Tibial artery (tissue), 4 donors: ENCODE data around the gene SLC4A1AP.

ENCODE experiments used
- DNase-seq, 2 donors: peaks; one replicate each; pipeline ENCODE4 v3.0.0-alpha.2; 2019
- H3K27ac ChIP-seq, 2 donors: fragments of 200-600 bp; sonication (generic) in 1 of 2; 1 replicate in 1 of 2; 2 replicates in 1 of 2; pipeline ENCODE4 v1.5.1; 2018 to 2019; ENCODE audit warnings: mild to moderate bottlenecking in 1 of 2
- H3K27me3 ChIP-seq, 2 donors: fragments of 200-600 bp; sonication (generic) in 1 of 2; one replicate each; pipeline versions ENCODE4 v1.5.1 to v1.6.0; 2016 to 2019
- H3K36me3 ChIP-seq, 3 donors: fragments of 200-600 bp; sonication (generic) in 2 of 3; one replicate each; pipeline ENCODE4 v1.5.1; 2016 to 2019; ENCODE audit warnings: mild to moderate bottlenecking in 2 of 3
- H3K4me1 ChIP-seq, 4 donors: fragments of 200-600 bp; sonication (generic) in 2 of 4; 1 replicate in 3 of 4; 2 replicates in 1 of 4; pipeline ENCODE4 v1.5.1; 2016 to 2019
- H3K4me3 ChIP-seq, 2 donors: fragments of 200-600 bp; sonication (generic) in 1 of 2; 1 replicate in 1 of 2; 2 replicates in 1 of 2; pipeline ENCODE4 v1.5.1; 2018 to 2019; ENCODE audit warnings: mild to moderate bottlenecking in 2 of 2
- H3K9me3 ChIP-seq, 3 donors: fragments of 200-600 bp; sonication (generic) in 1 of 3; one replicate each; pipeline ENCODE4 v1.5.1; 2016 to 2019
- intact Hi-C: fragments of 100-400 bp; cut with DNase I; formaldehyde crosslinking; loops from one replicate; pipeline ENCODE4 v1.15.0; 2023; ENCODE audit warnings: low total_unique reads
- TF ChIP-seq, protein P1 (sequence below), 2 experiments: fragments of 200-600 bp in 1 of 2; fragments of 450-650 bp in 1 of 2; IDR thresholded peaks; one replicate each; pipeline ENCODE4 v1.5.1; 2017 to 2019; ENCODE audit warnings: antibody characterized with exemption in 2 of 2, mild to moderate bottlenecking in 1 of 2, moderate library complexity in 1 of 2

SLC4A1AP gene, protein sequence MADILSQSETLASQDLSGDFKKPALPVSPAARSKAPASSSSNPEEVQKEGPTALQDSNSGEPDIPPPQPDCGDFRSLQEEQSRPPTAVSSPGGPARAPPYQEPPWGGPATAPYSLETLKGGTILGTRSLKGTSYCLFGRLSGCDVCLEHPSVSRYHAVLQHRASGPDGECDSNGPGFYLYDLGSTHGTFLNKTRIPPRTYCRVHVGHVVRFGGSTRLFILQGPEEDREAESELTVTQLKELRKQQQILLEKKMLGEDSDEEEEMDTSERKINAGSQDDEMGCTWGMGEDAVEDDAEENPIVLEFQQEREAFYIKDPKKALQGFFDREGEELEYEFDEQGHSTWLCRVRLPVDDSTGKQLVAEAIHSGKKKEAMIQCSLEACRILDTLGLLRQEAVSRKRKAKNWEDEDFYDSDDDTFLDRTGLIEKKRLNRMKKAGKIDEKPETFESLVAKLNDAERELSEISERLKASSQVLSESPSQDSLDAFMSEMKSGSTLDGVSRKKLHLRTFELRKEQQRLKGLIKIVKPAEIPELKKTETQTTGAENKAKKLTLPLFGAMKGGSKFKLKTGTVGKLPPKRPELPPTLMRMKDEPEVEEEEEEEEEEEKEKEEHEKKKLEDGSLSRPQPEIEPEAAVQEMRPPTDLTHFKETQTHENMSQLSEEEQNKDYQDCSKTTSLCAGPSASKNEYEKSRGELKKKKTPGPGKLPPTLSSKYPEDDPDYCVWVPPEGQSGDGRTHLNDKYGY

DNA sequence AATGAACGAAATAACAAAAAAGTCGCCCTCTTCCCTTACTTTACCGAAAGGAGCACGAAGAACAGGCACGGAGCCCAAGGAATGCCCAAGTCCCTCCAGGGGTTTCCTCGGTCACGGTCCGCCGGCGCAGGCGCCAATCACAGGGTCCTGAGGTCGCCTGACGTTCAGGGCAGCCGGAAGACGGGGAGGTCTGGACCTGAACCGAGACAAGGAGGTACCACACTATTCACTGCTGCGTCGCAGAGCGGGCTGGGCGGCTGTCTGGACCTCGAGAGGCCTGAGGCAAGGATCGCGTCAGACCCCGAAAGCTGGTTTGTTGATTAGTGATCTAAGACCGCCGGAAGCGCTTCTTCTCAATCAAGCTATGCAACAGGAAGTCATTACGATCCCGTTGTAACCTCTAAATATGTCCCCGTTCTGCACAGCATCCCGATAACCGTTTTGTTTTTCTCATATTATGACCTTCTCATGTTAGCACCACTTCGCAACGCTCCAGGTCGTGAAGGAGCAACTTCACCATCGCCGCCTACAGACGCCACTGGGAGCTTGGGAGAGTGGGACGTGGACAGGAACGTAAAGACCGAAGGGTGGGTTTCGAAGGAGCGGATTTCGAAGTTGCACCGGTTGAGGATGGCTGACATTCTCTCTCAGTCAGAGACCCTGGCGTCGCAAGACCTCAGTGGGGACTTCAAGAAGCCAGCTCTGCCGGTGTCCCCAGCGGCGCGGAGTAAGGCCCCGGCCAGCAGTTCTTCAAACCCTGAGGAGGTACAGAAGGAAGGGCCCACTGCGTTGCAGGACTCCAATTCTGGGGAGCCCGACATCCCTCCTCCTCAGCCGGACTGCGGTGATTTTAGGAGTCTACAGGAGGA, at the start of gene SLC4A1AP, which contains the start of gene SUPT7L:
SLC4A1AP (plus strand) TSS at position 605 of the 869 bp plus-strand sequence; CDS start at position 631, 26 bp downstream.
SUPT7L (minus strand) TSS at position 330 of the 869 bp plus-strand sequence. CDS start 1,422 bp downstream, outside the sequence.
- peaks cover 45 to 49% (median 48%) of the 10 kb centered on the region in 3 donors for H3K36me3 ChIP-seq
- intact Hi-C loops = no loop called here
- peak within 1 kb of the TSS; percentile 87 to 95 for H3K27ac ChIP-seq

DNA sequence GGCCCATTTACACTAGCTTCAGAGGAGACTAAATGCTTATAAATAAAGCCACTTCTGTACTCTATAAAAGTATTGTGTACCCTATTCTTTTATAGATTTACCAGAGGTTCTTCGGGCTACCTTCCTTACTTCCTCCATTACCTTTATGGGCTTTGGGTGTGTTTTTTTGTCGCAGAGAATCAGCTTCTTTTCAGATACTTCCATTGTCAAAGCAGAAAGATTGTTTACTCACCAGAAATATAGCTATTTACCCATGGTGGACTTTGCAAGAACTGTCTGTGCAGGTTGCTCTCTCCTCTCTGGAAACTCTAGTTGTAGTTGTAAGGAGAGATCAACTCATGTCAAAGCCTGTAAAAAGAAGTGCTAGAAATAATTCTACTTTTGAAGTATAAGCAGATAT, 49.7 kb upstream of the SLC4A1AP start:
- Histone ChIP-seq H3K27ac (no peak overlapping the region), H3K9me3 (no peaks in the 10 kb centered on the region), H3K4me3 (no peak overlapping the region), H3K27me3 (no peaks in the 10 kb centered on the region), H3K36me3 (peaks cover 63 to 73% (median 67%) of the 10 kb centered on the region in 3 donors), H3K4me1 (no peaks in the 10 kb centered on the region)
- TF ChIP-seq, protein P1, sequence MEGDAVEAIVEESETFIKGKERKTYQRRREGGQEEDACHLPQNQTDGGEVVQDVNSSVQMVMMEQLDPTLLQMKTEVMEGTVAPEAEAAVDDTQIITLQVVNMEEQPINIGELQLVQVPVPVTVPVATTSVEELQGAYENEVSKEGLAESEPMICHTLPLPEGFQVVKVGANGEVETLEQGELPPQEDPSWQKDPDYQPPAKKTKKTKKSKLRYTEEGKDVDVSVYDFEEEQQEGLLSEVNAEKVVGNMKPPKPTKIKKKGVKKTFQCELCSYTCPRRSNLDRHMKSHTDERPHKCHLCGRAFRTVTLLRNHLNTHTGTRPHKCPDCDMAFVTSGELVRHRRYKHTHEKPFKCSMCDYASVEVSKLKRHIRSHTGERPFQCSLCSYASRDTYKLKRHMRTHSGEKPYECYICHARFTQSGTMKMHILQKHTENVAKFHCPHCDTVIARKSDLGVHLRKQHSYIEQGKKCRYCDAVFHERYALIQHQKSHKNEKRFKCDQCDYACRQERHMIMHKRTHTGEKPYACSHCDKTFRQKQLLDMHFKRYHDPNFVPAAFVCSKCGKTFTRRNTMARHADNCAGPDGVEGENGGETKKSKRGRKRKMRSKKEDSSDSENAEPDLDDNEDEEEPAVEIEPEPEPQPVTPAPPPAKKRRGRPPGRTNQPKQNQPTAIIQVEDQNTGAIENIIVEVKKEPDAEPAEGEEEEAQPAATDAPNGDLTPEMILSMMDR (IDR thresholded peaks at IDR 0.05) = no peak
- no peak for DNase-seq
- intact Hi-C loops = no loop called here

More for the DNA sequence above, at the start of gene SLC4A1AP, which contains the start of gene SUPT7L:
- Histone ChIP-seq H3K4me3 (peak within 1 kb of the TSS; percentile 72 to 92), H3K9me3 (no peaks in the 10 kb centered on the region), H3K4me1 (peaks cover 0 to 43% (median 21%) of the 10 kb centered on the region in 4 donors), H3K27me3 (no peaks in the 10 kb centered on the region)
- TF ChIP-seq, protein P1 (IDR thresholded peaks at IDR 0.05) = no peak
- peak; percentile 60 to 82 for DNase-seq

DNA sequence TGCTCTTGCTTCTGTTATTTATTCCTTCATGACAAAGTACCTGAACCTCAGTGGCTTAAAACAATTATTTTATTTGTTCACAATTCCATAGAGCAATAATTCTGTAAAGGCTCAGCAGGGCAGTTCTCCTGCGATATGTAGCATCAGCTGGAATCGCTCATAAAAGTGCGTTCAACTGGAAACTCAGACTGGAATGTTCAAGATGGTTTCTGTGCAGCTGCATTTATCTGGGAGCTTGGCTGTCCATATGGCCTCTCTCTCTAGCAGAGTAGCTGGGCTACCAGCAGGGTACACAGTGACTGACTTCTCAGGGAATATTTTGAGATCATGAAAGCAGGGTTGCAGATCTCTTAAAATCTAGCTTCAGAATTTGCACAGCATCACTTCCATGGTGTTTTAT, 48.4 kb upstream of the SLC4A1AP start:
- peaks cover 59 to 72% (median 64%) of the 10 kb centered on the region in 3 donors for H3K36me3 ChIP-seq
- DNase-seq = no peak
- H3K4me1 ChIP-seq = no peaks in the 10 kb centered on the region
- intact Hi-C loops = no loop called here
- H3K9me3 ChIP-seq = no peaks in the 10 kb centered on the region
- no peaks in the 10 kb centered on the region for H3K27me3 ChIP-seq
- no peak overlapping the region for H3K4me3 ChIP-seq
- no peak overlapping the region for H3K27ac ChIP-seq
- TF ChIP-seq, protein P1 (IDR thresholded peaks at IDR 0.05) = no peak

DNA sequence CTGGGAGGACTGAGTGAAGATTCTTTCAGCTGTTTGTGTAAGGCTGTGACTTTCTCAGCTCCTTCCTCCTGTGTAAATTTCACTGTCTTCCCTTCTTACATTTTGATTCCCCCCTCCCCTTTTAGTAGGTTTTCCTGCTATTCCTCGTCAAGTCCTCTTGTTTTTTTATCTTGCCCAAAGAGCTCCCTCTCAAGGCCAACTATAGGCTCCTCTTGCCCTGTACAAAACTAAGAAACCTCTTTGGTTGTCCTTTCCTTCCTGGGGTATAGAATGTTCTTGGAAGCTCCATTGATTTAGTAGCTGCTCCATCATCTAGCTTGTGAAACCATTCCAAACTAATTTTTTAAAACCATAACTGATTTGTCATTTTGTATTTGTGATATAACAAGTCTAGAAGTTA, 42.2 kb upstream of the SLC4A1AP start:
- Histone ChIP-seq H3K4me3 (no peak overlapping the region), H3K4me1 (no peaks in the 10 kb centered on the region), H3K27me3 (no peaks in the 10 kb centered on the region), H3K36me3 (peaks cover 46 to 80% (median 68%) of the 10 kb centered on the region in 3 donors), H3K9me3 (no peaks in the 10 kb centered on the region), H3K27ac (no peak overlapping the region)
- TF ChIP-seq, protein P1 (IDR thresholded peaks at IDR 0.05) = no peak
- intact Hi-C loops = no loop called here
- no peak for DNase-seq

DNA sequence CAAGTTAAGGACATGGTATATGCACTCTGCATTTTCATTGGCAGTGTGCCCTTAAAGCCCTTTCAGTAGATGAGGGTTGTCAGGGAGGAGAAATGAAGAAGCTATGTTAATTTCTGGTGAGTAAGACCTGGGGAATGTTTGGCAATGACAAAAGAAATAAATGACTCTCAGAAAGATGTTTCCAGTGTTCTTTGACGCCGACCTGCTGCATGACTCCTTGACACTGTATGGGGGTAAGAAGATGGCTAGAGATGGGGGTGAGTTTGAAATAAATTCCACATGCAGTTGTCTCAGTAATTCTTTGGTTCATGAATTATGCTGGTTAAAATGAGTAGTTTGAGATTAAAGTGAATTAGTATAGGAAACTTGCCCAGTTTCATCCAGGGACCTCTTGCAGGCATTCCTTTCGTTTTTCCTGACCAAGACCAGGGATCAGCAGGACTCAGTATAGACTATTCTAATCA, 40.7 kb upstream of the SLC4A1AP start:
- intact Hi-C loops = no loop called here
- TF ChIP-seq, protein P1 (IDR thresholded peaks at IDR 0.05) = no peak
- H3K9me3 ChIP-seq = no peaks in the 10 kb centered on the region
- DNase-seq = no peak
- peaks cover 31 to 66% (median 54%) of the 10 kb centered on the region in 3 donors for H3K36me3 ChIP-seq
- peaks cover 0 to 5% (median 5%) of the 10 kb centered on the region in 4 donors for H3K4me1 ChIP-seq
- no peaks in the 10 kb centered on the region for H3K27me3 ChIP-seq
- H3K4me3 ChIP-seq = no peak overlapping the region
- H3K27ac ChIP-seq = no peak overlapping the region
